Measurements from ENCODE around the gene FKBP11.

FKBP11 gene

GRCh38 chr12:48943221-48943620 lies 17.9 kb upstream of the FKBP11 start:
- no peak for DNase-seq (ENCODE audit: low read depth)
- no peak overlapping the region for H3K4me3 ChIP-seq (ENCODE audit: low read depth, low read length)
- in situ Hi-C loops (cut with HindIII; ENCODE audit: low sequenced_read_pairs), result no loop called here
- no peak for TF ChIP-seq CTCF (IDR thresholded peaks at IDR 0.05; ENCODE audit: low read depth, low read length, missing control alignments)

- TF ChIP-seq CTCF (IDR thresholded peaks at IDR 0.05; ENCODE audit: low read depth, low read length, missing control alignments), result no peak
- H3K4me3 ChIP-seq (ENCODE audit: low read depth, low read length), result no peak overlapping the region
- no peak for DNase-seq (ENCODE audit: low read depth)
- in situ Hi-C loops (cut with HindIII; ENCODE audit: low sequenced_read_pairs), result no loop called here
Measured at GRCh38 chr12:48940181-48940580, 14.9 kb upstream of the FKBP11 start.

- TF ChIP-seq CTCF (IDR thresholded peaks at IDR 0.05; ENCODE audit: low read depth, low read length, missing control alignments), result no peak
- no peak for DNase-seq (ENCODE audit: low read depth)
- in situ Hi-C loops (cut with HindIII; ENCODE audit: low sequenced_read_pairs), result no loop called here
- no peak overlapping the region for H3K4me3 ChIP-seq (ENCODE audit: low read depth, low read length)
Measured at GRCh38 chr12:48938805-48939204, 13.5 kb upstream of the FKBP11 start.

- in situ Hi-C loops (cut with HindIII; ENCODE audit: low sequenced_read_pairs), result no loop called here
- H3K4me3 ChIP-seq (ENCODE audit: low read depth, low read length), result no peak overlapping the region
- DNase-seq (ENCODE audit: low read depth), result no peak
- TF ChIP-seq CTCF (IDR thresholded peaks at IDR 0.05; ENCODE audit: low read depth, low read length, missing control alignments), result peak; percentile 34
Measured at GRCh38 chr12:48937170-48937569, 11.9 kb upstream of the FKBP11 start.

GRCh38 chr12:48936379-48936979 lies 11.2 kb upstream of the FKBP11 start:
- DNase-seq (ENCODE audit: low read depth), result peak; percentile 45
- in situ Hi-C loops (cut with HindIII; ENCODE audit: low sequenced_read_pairs), result no loop called here
- H3K4me3 ChIP-seq (ENCODE audit: low read depth, low read length), result no peak overlapping the region
- peak; percentile 97 for TF ChIP-seq CTCF (IDR thresholded peaks at IDR 0.05; ENCODE audit: low read depth, low read length, missing control alignments)

- in situ Hi-C loops (cut with HindIII; ENCODE audit: low sequenced_read_pairs), result no loop called here
- H3K4me3 ChIP-seq (ENCODE audit: low read depth, low read length), result no peak overlapping the region
- peak; percentile 51 for TF ChIP-seq CTCF (IDR thresholded peaks at IDR 0.05; ENCODE audit: low read depth, low read length, missing control alignments)
- no peak for DNase-seq (ENCODE audit: low read depth)
Measured at GRCh38 chr12:48934312-48934706, 9.0 kb upstream of the FKBP11 start.

Data from astrocyte of the cerebellum (primary cell).